Chondrocyte (in vitro differentiated cells): ENCODE results near the gene JPH3. TPM values are rescaled to one million over a fixed set of nuclear protein-coding genes. Genes with fewer than 3 reads are reported as not detected.

Experiments
- DNase-seq: peaks from one replicate; pipeline ENCODE4 v3.0.0; 2021; ENCODE audit warnings: mixed read lengths, low spot score
- H3K27ac Mint-ChIP-seq: one replicate; pipeline ENCODE4 v1.8.0; 2021; ENCODE audit warnings: mild to moderate bottlenecking, moderate library complexity, mixed read lengths; ENCODE audit not compliant: unreplicated experiment
- H3K27me3 Mint-ChIP-seq: 2 replicates; pipeline ENCODE4 v1.8.0; 2021; ENCODE audit warnings: low read depth, mixed read lengths
- H3K36me3 Mint-ChIP-seq: 2 replicates; pipeline ENCODE4 v1.8.0; 2021; ENCODE audit warnings: low read depth, mixed read lengths
- H3K4me1 Mint-ChIP-seq: 2 replicates; pipeline ENCODE4 v1.8.0; 2021; ENCODE audit warnings: low read depth, mild to moderate bottlenecking, mixed read lengths
- H3K4me3 Mint-ChIP-seq: one replicate; pipeline ENCODE4 v1.8.0; 2021; ENCODE audit warnings: mild to moderate bottlenecking, moderate library complexity, mixed read lengths; ENCODE audit not compliant: unreplicated experiment
- H3K9me3 Mint-ChIP-seq: 2 replicates; pipeline ENCODE4 v1.8.0; 2021; ENCODE audit warnings: low read depth, mixed read lengths
- total RNA-seq: library from RNA; stranded (reverse); gene quantifications from 3 replicates; pipeline ENCODE4 v1.2.1, GENCODE V29; 2021
- TF ChIP-seq, protein P1 (sequence below): fragments of 200-600 bp; sonication (generic); IDR thresholded peaks from 2 replicates; pipeline ENCODE4 v1.5.0; 2021; ENCODE audit warnings: antibody characterized with exemption, mild to moderate bottlenecking, moderate library complexity

The JPH3 gene
- total RNA-seq, 1 donor from 2014 or later: 1.2 TPM

DNA sequence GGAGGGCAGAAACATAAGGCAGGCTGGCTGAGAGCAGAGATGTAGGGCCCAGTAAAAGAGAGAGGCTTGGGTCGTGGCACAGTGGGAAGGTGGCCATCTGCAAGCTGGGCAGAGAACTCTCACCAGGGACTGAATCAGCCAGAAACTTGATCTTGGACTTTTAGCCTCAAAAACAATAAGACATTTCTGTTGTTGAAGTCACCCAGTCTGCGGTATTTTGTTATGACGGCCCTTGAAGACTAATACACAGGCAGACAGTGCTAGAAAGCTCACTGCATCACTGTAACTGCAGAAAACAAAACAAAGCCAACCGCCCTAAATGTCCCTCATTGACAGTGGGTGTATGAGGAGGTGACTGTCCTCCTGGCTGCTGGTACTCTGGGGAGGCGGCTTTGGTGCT is 3.9 kb upstream of the JPH3 start:
- no peak overlapping the region for H3K27ac Mint-ChIP-seq
- no peaks in the 10 kb centered on the region for H3K36me3 Mint-ChIP-seq
- H3K4me3 Mint-ChIP-seq: no peak overlapping the region
- peaks cover 4% of the 10 kb centered on the region for H3K9me3 Mint-ChIP-seq
- peaks cover 10% of the 10 kb centered on the region for H3K4me1 Mint-ChIP-seq
- no peak for DNase-seq
- TF ChIP-seq, protein P1, sequence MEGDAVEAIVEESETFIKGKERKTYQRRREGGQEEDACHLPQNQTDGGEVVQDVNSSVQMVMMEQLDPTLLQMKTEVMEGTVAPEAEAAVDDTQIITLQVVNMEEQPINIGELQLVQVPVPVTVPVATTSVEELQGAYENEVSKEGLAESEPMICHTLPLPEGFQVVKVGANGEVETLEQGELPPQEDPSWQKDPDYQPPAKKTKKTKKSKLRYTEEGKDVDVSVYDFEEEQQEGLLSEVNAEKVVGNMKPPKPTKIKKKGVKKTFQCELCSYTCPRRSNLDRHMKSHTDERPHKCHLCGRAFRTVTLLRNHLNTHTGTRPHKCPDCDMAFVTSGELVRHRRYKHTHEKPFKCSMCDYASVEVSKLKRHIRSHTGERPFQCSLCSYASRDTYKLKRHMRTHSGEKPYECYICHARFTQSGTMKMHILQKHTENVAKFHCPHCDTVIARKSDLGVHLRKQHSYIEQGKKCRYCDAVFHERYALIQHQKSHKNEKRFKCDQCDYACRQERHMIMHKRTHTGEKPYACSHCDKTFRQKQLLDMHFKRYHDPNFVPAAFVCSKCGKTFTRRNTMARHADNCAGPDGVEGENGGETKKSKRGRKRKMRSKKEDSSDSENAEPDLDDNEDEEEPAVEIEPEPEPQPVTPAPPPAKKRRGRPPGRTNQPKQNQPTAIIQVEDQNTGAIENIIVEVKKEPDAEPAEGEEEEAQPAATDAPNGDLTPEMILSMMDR: no peak
- peaks cover 60% of the 10 kb centered on the region for H3K27me3 Mint-ChIP-seq

DNA sequence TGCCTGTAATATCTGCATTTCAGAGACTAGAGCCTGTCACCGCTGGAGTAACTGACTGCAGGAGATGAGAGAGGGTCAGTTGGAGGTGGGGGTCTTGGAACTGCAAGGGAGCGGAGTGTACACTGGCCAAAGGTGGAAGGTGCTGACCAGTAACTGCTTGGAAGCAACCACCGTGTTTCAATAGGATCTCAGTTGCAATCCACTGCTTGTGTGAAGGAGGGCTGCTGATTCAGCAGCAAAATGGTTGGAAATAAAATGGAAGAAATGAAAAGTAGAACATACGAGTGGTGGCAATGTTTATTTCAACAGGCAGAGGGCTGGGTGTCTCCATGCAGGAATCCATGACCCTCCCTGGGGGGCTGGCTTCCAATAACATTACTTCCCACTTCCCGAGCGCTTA is 2.1 kb upstream of the JPH3 start:
- no peak for DNase-seq
- H3K27ac Mint-ChIP-seq: no peak overlapping the region
- peaks cover 4% of the 10 kb centered on the region for H3K9me3 Mint-ChIP-seq
- peaks cover 63% of the 10 kb centered on the region for H3K27me3 Mint-ChIP-seq
- H3K4me3 Mint-ChIP-seq: no peak overlapping the region
- H3K4me1 Mint-ChIP-seq: peaks cover 17% of the 10 kb centered on the region
- TF ChIP-seq, protein P1: no peak
- peaks cover 1% of the 10 kb centered on the region for H3K36me3 Mint-ChIP-seq

DNA sequence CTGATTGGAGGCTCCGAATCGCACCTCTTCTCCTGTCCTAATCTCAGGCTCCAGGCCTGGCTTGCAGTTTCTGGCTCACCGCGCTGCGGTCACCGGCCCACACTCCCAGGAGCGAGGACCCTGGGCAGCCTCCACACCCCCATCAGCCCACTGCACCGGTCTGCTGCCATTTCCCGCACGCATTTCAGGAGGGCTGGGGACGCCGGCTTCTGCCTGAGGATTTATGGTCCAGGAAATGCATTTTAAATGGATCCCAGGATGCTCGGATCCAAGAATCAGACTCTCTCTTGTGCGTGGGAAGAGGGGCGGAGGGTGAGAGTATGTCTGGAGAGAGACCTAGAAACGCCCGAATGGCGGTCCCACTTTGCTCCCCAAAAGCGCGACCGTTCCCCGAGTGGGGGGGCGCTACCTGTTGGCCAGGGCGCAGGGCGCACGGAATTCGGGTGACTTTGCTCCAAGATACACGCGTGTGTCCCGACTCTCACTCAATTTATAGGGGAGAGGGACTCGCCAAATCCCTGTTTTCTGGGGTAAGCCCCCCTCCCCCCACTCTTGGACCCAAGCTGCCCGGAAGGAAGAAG is 817 bp upstream of the JPH3 start:
- H3K36me3 Mint-ChIP-seq: peaks cover 1% of the 10 kb centered on the region
- H3K4me3 Mint-ChIP-seq: peak overlapping the region; percentile 62
- H3K27me3 Mint-ChIP-seq: peaks cover 66% of the 10 kb centered on the region
- DNase-seq: no peak
- peaks cover 4% of the 10 kb centered on the region for H3K9me3 Mint-ChIP-seq
- peaks cover 17% of the 10 kb centered on the region for H3K4me1 Mint-ChIP-seq
- TF ChIP-seq, protein P1: no peak
- H3K27ac Mint-ChIP-seq: no peak overlapping the region

DNA sequence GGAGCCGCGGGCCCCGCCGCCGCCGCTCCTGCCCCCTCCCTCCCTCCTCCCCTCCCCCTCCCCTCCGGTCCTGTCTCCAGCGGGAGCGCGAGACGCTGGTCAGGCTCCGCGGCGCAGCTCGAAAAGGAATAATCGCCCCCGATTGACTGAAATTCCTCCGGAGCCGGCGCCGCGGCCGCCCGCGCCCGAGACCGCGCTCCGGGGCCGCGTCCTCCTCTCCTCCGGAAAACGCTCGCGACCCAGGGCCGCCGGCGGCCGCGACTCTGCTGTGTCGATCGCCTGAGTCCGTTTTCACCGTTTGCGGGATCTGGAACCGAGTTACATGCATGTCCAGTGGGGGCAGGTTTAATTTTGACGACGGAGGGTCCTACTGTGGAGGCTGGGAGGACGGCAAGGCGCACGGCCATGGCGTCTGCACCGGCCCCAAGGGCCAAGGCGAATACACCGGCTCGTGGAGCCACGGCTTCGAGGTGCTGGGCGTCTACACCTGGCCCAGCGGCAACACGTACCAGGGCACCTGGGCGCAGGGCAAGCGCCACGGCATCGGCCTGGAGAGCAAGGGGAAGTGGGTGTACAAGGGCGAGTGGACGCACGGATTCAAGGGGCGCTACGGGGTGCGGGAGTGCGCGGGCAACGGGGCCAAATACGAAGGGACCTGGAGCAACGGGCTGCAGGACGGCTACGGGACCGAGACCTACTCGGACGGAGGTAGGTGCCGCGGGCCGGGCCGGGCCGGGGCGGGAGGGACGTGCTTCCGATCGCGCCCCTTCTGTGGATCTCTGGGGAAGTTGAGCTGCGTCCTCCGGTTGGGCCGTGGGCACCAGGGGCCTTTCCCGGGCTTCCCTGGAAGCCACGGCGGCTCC is 744 bp downstream of the JPH3 start:
- Mint-ChIP-seq H3K36me3 (peaks cover 1% of the 10 kb centered on the region), H3K4me3 (peak overlapping the region; percentile 65), H3K27ac (no peak overlapping the region), H3K9me3 (peaks cover 4% of the 10 kb centered on the region), H3K4me1 (peaks cover 17% of the 10 kb centered on the region), H3K27me3 (peaks cover 79% of the 10 kb centered on the region)
- TF ChIP-seq, protein P1: no peak
- no peak for DNase-seq

DNA sequence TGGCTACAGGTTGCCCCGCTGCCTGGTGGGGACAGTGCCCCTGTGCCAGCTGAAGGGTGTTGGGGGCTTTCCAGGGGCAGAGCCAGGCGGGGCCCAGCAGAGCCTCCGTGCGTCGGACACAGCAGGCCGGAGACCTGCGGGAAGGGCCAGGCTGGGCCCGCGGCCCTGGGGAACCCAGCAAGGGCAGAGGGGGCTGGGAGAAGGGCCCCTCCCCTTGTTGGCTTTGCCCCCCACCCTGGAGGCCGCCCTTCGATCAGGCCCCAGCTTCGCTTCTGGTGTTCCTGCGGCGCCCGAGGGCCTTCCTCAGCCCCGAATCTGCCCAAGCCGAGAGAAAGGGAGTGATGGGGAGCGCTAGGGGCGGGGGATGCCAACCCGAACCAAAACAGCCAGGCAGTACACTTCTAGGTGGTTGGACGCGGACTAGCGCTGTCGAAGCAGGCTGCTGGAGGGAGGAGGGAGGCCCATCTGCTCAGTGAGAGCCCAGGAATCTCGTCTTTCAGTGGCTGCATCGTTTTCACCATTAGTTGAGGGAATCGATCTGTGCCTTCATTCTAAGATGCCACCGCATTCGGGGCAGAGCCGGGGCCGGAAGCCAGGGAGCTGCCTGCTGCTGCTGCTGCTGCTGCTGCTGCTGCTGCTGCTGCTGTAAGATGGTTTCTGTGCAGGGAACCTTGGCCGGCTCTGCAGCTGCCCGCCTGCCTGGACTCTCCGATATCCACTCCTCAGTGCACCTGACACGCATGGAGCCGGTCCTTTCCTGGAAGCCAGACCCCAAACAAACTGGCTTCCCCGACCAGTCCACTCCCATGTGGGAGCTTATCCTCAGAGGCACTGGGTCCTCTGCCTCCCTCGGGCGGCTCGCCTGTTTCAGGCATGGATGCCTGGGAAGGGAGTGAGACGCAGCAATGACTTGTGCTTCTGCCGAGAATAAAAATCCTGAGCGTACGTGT is 1.7 kb downstream of the JPH3 start:
- no peak for DNase-seq
- Mint-ChIP-seq H3K4me1 (peaks cover 17% of the 10 kb centered on the region), H3K36me3 (peaks cover 1% of the 10 kb centered on the region), H3K27me3 (peaks cover 79% of the 10 kb centered on the region), H3K4me3 (peak overlapping the region; percentile 65), H3K27ac (no peak overlapping the region), H3K9me3 (peaks cover 4% of the 10 kb centered on the region)
- TF ChIP-seq, protein P1: no peak
